ENCODE measurements around the gene ANO10.

DNA sequence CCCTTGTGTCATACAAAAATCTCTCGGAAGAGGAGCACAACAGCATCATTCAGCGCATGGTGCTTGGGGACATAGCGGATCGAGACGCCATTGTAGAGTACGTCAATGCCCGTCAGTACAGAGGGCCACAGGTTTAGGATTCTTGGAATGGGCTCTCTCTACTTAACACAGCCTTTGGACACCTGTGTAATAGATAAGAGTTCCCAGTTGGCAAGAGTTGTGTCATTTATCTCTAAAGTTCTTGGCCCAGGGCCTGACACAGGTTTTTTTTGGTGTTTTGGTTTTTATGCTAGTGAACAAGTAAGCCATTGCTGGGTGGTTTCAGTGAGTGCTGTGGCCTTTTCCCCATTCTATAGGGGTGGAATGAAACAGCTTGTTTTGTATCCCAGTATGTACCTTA lies 281.4 kb downstream of the ANO10 start:
- TF ChIP-seq, protein P1, sequence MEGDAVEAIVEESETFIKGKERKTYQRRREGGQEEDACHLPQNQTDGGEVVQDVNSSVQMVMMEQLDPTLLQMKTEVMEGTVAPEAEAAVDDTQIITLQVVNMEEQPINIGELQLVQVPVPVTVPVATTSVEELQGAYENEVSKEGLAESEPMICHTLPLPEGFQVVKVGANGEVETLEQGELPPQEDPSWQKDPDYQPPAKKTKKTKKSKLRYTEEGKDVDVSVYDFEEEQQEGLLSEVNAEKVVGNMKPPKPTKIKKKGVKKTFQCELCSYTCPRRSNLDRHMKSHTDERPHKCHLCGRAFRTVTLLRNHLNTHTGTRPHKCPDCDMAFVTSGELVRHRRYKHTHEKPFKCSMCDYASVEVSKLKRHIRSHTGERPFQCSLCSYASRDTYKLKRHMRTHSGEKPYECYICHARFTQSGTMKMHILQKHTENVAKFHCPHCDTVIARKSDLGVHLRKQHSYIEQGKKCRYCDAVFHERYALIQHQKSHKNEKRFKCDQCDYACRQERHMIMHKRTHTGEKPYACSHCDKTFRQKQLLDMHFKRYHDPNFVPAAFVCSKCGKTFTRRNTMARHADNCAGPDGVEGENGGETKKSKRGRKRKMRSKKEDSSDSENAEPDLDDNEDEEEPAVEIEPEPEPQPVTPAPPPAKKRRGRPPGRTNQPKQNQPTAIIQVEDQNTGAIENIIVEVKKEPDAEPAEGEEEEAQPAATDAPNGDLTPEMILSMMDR (IDR thresholded peaks at IDR 0.05), result no peak
- TF ChIP-seq POLR2AphosphoS5 (IDR thresholded peaks at IDR 0.05) (no peak), POLR2A (IDR thresholded peaks at IDR 0.05) (no peak)
